Measurements from ENCODE around the gene NUP188.

Gene NUP188

DNA sequence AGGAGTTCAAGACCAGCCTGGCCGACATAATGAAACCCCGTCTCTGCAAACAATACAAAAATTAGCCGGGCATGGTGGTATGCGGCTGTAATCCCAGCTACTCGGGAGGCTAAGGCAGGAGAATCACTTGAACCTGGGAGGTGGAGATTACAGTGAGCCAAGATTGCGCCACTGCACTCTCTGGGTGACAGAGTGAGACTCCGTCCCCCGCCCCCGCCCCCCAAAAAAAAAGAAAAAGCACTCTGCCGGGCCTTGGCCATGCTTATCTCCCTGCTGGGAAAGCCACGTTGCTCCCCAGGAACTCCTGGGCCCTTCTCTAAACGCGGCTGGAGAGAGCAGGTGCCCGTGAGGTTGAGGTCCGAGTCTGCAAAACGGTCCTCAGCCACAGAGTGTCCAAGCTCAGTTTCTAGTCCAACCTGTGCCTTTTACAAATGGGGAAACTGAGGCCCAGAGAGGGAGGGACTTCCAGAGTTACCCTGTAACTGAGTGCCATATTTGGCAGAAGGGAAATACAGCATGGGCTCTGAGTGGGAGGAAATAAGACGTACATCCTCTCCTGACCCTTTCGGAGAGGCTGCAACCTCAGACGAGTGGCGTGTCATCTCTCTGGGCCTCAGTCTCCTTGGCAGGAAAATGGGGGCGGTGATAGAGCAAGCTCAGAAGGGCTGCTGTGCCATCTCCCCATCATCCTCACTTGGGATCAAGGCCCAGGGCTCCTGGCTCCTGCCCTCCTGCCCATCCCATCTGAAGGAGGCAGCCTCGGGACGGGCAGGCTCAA, 33.3 kb upstream of the NUP188 start:
- DNase-seq (ENCODE audit: low read depth in 3 of 3): no peak

GRCh38 chr9:128916204-128916603, 31.3 kb upstream of the NUP188 start:
- DNase-seq (ENCODE audit: low read depth in 3 of 3): no peak

DNA sequence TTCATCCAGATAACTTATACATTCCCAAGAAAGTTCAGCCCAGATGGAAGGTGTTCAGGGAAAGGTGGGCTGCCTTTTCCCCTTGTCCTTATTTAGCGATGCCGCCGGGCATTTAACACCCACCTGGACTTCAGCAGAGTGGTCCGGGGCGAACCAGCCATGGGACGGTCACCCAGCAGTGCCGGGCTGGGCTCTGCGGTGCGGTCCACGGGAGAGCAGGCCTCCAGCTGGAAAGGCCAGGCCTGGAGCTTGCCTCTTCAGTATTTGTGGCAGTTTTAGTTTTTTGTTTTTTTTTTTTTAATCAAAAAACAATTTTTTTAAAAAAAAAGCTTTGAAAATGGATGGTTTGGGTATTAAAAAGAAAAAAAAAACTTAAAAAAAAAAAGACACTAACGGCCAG, 30.8 kb upstream of the NUP188 start:
- DNase-seq (ENCODE audit: low read depth in 3 of 3): no peak

DNA sequence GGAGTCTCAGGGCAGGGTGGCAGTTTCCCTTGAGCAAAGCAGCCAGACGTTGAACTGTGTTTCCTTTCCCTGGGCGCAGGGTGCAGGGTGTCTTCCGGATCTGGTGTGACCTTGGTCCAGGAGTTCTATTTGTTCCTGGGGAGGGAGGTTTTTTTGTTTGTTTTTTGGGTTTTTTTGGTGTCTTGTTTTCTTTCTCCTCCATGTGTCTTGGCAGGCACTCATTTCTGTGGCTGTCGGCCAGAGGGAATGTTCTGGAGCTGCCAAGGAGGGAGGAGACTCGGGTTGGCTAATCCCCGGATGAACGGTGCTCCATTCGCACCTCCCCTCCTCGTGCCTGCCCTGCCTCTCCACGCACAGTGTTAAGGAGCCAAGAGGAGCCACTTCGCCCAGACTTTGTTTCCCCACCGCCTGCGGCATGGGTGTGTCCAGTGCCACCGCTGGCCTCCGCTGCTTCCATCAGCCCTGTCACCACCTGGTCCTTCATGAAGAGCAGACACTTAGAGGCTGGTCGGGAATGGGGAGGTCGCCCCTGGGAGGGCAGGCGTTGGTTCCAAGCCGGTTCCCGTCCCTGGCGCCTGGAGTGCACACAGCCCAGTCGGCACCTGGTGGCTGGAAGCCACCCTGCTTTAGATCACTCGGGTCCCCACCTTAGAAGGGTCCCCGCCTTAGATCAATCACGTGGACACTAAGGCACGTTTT, 30.2 kb upstream of the NUP188 start:
- no peak for DNase-seq (ENCODE audit: low read depth in 3 of 3)

DNA sequence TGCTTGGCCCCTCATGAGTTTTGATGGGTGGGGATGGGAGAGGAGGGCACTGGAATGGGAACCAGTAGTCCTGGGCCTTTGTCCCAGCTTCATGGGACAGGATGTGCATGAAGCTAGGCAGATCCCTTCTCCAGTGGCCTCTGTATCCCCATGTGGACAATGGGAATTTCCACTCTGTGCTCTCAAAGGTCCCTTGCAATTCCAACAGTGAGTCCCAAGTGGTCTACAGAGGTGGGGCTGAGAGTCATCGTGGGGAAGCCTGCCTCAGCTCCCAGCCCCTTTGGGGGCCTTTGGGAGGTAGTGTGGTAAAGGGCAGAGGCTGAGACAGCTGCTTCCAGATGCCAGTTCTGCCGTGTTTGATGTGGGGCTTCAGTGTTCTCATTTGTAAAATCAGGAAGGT, 28.6 kb upstream of the NUP188 start:
- DNase-seq (ENCODE audit: low read depth in 3 of 3): no peak

GRCh38 chr9:128919402-128920089, 28.0 kb upstream of the NUP188 start:
- no peak for DNase-seq (ENCODE audit: low read depth in 3 of 3)

DNA sequence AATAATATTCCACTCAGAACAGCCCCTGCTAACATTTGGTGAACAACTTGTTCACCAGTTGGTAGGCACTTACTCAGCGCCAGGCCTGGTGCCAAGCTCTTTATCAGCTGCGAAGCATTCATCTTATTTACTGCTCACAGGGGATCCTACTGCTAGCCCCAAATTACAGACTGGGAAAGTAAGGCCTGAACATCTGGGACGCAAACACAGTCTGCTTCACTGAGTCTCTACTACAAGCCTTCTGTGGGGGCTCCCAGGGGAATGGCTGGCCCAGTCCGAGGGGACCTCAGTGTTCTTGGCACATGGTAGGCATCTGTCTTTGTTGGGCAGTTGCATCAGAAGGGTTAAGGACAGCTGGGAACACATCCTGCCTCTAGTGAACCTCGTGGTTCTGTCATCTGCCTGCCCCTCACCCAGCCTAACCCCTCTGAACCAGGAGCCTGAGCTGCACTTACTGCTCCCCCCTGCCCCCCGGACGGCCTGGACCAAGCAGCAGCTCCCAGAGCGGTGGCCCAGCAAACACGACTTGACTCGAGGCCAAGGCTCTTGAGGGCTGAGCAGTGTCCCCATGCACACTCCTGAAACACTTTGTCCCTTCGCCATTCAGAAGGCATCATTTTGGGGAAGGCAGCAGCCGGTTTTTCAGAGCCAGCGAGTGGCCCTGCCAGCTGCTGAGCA, 27.0 kb upstream of the NUP188 start, which contains the start of gene PHYHD1:
PHYHD1 (plus strand) TSS at position 602 of the 678 bp plus-strand sequence. CDS start 1,342 bp downstream, outside the sequence.
- DNase-seq (ENCODE audit: low read depth in 3 of 3): no peak

GRCh38 chr9:128921881-128922763, 25.4 kb upstream of the NUP188 start:
- no peak for DNase-seq (ENCODE audit: low read depth in 3 of 3)

DNA sequence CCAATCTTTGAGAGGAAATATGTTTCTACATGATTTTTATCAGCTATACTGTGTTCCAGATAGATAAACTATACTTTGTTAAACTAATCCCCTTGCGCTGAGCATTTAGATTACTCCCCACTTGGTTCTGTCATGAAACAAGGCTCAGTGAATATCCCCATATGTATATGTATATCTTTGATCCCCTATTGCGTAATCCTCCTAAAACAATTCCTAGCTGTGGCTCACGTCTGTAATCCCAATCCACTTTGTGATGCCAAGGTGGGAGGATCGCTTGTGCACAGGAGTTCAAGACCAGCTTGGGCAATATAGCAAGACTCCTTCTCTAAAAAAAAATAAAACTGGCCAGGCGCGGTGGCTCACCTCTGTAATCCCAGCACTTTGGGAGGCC, 24.0 kb upstream of the NUP188 start:
- DNase-seq (ENCODE audit: low read depth in 3 of 3): no peak

DNA sequence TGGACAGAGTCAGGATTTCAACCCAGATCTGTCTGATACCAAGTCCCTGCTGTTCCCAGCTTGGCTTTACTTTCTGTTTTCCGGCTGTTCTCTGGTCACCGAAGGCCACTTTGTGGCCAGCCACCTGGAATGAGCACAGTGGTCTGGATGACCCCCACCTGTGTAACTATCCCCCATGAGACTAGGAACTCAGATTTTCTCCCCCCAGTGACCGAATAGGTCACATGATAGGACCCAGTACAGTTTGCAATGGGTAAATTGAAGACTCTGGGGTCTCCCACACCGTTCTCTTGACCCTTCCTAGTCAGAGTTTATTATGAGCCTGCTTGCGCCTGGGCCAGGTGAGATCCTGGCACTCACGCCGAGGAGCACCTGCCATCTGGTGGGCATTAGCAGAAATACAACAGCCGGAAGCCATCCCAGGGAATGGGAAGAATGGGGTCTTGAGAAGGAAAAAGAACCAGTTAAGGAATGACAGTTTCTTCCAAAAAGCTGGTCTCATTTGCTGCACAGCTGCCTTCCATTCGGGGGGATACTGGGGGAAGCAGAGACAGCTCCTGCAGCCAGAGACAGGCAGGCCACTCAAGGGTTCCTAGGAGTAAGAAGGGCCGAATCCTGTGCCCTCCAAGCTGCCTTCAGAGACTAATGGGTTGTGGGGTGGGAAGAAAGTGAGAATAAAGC, 19.6 kb upstream of the NUP188 start:
- peak in 1 of 3 donors; percentile 22 for DNase-seq (ENCODE audit: low read depth in 3 of 3)

GRCh38 chr9:128928624-128929023, 18.9 kb upstream of the NUP188 start:
- DNase-seq (ENCODE audit: low read depth in 3 of 3): no peak

DNA sequence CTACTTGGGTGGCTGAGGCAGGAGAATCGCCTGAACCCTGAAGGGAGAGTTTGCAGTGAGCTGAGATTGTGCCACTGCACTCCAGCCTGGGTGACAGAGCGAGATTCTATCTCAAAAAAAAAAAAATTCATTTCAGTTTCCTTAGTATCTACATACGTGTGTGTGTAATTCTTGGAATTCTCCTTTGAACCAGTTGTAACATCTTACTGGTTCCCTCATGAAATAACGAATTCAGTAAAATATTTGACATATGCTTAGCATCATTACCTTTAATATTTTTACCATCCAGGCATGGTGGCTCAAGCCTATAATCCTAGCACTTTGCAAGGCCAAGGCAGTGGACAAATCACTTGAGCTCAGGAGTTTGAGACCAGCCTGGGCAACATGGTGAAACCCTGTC, 17.9 kb upstream of the NUP188 start:
- no peak for DNase-seq (ENCODE audit: low read depth in 3 of 3)

DNA sequence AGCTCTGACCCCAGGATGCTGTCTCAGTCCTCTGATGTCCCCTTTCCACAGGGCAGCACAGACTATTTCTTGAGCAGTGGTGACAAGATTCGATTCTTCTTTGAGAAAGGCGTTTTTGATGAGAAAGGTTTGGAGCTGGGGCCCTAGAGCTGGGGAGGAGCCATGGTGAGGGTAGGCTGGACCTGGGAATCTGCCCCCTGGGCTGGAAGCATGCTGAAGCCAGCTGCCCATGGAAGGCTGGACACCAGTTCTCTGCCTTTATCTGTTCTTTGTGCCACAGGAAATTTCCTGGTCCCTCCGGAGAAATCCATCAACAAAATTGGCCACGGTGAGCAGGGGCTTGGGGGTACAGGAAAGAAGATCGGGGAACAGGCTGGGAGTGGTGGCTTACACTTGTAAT, 13.8 kb upstream of the NUP188 start:
- no peak for DNase-seq (ENCODE audit: low read depth in 3 of 3)

DNA sequence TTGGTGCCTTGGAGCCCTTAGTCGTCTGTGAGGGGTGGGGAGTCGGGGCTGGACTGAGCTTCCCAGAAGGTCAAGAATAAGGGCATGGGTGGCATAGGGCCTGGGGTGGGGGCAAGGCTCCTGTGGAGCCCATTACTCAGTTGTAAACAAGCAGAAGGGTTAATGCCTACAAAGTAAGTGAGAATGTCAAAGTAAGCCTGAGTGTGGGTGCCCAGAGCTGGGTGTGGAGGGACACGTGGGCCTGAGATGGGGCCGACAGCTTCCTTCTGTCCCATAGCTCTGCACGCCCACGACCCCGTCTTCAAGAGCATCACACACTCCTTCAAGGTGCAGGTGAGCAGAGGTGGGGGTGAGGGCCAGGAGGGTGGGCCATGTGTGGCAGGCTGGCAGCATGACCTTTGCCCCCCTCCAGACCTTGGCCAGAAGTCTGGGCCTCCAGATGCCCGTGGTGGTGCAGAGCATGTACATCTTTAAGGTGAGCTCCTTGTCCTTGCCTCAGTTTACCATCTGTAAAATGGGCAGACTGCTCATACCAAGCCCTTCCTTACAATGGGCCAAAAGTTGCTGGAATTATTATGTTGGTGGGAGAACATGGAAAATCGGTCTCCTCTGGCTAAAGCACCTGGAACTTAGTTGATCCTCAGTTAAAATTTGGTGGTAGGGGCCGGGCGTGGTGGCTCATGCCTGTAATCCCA, 11.2 kb upstream of the NUP188 start:
- DNase-seq (ENCODE audit: low read depth in 3 of 3): no peak

DNA sequence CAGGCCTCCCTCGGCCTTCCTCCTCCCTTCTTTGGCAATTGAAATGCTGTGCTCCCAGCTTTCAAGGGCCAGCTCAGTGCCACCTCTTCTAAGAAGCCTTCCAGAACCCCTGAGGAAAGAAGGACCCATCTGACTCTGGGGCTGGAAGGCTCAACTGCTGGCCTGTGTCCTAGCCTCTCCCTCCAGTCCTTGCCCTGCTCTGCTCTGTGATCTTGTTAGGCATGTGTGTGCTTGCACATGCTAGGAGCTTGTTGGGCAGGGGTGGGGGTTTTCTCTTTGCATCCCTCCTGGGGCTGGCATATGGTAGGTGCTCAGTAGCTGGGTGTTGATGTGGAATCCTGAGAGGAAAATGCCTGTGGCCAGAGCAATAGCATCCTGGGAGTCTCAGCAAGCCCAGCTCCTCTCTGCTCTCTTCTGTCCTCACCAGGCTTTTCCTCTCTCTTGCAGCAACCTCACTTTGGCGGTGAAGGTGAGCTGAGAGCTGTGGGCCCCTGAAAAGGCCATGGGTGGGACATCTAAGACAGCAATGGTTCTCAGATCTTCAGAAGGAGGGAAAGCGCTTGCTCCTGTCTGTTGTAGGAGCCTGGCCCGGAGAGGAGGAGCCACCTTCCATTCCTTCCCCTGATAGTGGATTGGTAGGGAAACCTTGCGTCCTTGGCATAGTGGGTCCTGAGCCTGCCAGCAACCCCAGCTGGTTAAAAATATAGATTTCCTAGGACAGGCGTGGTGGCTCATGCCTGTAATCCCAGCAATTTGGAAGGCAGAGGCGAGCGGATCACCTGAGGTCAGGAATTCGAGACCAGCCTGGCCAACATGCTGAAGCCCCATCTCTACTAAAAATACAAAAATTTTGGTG, 10.0 kb upstream of the NUP188 start:
- DNase-seq (ENCODE audit: low read depth in 3 of 3): no peak

- no peak for DNase-seq (ENCODE audit: low read depth in 3 of 3)
These were observed 7.1 kb upstream of the NUP188 start for GRCh38 chr9:128940271-128940921.

DNA sequence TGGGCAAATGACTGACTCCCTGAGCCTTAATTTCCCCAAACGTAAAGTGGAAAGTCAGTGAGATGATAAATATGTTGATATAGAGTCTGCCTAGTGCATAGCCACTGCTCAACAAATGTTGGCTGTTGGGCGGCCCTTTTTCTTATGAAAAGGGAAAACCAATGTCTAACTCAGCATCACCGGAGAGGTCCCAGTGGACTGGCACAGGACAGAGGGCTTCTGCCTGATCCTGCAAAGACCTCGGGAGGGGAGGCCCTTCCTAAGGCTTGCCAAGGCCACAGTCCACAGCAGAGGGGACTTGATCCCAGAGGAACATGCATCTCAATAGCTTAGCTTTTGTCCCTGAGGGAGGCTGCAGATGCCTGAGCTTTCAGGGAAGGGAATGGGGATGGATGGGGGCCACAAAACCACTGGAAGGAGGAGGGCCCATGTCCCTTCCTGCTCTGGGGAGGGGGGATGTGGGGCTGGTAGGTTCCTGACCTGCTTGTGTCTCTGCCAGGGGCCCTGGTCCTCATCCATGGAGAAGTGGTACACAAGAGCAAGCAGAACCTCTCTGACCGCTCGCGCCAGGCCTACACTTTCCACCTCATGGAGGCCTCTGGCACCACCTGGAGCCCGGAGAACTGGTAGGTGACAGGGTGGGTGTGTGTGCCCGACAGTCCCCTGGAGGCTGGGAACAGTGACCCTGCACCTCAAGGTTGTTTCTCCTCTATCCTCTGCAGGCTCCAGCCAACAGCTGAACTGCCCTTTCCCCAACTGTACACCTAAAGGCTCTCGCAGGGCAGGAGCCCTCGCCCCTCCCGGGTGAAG, 6.3 kb upstream of the NUP188 start:
- no peak for DNase-seq (ENCODE audit: low read depth in 3 of 3)
